HG02571 (cell line): Measurements from ENCODE around the gene SNAI1.

ENCODE experiments used
- ATAC-seq: cut with Tn5 transposase; IDR thresholded peaks from one replicate; pipeline ENCODE4 v1.9.1; 2021; ENCODE audit warnings: mild to moderate bottlenecking, moderate library complexity; ENCODE audit not compliant: unreplicated experiment

Gene SNAI1

DNA sequence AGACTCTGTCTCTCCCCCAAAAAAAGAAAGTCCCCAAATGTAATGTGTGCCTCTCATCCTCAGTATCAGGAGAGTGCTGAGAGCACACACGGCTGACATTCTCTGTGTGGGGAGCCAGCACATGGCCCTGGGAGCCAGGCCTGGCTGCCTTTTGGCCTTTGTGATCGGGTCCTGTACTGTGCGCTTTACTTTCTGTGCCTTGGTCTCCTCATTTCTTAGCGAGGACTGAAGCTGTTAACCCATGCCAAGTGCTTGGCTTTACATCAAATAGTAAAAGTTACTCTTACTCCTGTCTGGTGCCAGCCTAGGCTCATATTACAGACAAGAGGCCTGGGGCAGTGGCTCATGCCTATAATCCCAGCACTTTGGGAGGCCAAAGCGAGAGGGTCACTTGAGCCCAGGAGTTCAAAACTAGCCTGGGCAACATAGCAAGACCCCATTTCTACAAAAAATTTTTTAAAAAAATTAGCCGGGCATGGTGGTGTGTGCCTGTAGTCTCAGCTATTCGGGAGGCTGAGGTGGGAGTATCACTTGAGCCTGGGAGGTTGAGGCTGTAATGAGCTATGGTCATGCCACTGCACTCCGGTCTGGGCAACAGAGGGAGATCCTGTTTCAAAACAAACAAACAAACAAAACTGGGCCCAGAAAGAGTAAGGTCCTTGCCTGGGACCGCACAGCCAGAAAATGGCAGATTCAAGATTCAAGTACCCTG lies 50.3 kb downstream of the SNAI1 start:
- ATAC-seq, result no peak

DNA sequence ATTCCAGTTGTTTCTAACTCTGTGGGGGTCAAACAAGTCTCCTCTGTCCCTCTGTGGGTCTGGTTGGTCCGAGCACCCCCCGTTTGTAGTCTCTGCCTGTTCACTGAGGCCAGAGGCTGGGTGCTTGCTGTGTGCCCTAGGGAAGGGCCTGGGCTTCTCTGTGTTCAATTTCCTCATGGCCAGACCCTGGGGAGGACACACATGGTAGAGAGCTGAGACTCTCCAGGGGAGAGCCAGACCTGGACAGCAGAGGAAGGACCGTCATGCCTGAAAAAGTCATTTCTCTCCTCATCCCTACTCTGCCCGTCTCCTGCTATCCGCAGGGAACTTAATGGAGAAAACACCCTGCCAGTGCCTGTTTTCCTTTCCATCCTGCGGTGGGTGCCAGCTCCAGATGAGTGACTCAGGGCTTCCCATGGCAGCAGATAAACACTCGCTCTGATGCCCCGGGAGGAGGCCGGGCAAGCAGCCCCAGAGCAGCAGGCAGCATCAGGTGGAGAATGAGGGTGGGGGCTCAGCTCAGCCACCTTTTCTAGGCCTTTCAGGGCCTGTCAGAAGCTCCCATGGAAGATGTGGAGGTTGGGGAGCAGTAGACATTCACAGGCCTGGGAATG lies 51.9 kb downstream of the SNAI1 start:
- ATAC-seq, result no peak

DNA sequence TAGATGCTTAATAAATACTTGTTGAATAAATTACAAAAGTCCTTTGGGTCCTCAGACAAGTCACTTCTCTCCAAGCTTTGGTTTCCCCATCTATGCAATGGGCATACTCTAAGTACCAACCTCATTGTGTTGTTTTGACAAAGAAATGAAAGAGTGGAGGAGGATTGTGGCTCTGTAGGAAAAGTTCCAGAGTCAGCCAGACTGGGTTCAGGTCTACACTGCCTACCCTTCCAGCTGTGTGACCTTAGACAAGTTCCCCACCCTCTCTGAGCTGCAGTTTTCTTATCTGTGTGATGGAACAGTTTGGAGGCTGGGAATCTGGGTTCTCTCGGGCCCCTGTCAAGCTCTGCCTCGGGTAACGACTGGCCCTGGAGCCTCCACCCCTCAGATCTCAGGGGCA lies 53.9 kb downstream of the SNAI1 start:
- ATAC-seq, result no peak

DNA sequence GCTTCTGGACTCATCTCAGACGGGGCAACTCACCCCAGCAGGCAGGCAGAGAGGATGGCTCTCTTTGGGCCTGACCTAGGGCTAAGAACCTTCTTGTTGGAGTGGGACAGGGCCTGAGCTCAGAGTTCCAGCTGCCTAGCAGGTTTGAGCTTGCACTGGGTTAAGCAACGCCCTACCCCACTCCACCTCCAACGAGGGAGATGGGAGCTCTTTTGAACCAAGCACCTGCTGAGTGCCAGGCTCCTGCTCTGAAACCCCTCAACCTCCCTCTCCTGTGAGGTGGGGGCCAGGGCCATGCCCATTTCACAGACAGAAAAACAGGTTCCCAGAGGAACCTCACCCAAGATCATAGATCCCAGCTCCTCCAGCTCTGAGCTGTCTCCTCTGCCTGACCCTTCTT lies 54.3 kb downstream of the SNAI1 start:
- no peak for ATAC-seq

DNA sequence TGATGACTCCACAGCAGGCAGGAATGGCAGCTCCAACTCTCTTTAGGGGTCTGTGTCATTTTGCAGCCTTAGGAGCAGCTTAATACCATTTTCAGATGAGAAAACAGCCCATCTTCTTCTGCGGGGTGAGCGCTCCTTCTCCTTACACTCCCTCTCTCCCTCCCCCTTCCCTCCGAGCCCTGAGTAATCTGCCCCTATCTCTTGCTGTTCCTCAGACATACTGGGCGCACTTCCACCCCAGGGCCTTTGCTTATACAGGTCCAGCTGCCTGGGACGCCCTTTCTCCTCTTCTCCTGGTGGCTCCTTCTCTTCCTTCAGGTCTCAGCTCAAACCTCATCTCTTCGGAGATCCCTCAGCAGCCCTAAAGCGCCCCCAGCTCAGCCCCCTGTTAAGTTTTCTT lies 54.8 kb downstream of the SNAI1 start:
- no peak for ATAC-seq

DNA sequence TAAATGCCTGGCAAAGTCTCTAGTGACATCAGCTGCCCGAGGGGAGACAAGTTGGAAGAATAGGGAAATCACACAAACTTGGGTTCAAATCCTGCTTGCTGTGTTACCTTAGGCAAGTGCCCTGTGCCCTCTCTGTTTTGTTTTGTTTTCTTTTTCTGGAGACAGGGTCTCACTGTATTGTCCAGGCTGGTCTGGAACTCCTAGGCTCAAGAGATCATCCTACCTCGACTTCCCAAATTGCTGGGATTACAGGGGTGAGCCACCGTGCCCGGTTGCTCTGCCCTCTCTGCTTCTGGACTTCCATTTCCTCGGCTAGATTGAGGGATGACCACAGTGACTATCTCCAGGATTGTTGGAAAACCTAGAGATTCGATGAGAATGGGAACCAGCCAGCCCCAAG lies 55.4 kb downstream of the SNAI1 start:
- ATAC-seq, result no peak
